ENCODE results near the gene CCDC191.

The CCDC191 gene

GRCh38 chr3:114043205-114043604, 13.1 kb downstream of the CCDC191 start:
- Histone ChIP-seq H3K36me3 (ENCODE audit: insufficient read depth, low read length) (no peaks in the 10 kb centered on the region), H3K9me3 (ENCODE audit: low read length) (no peaks in the 10 kb centered on the region), H3K9me2 (ENCODE audit: low read depth, low read length) (no peaks in the 10 kb centered on the region), H3K4me3 (ENCODE audit: low read depth, low read length, poor library complexity, severe bottlenecking) (no peak overlapping the region), H3K4me2 (ENCODE audit: low read length) (no peak overlapping the region), H3K4me1 (ENCODE audit: insufficient read depth, low read length, severe bottlenecking) (no peaks in the 10 kb centered on the region), H3K27ac (ENCODE audit: low read depth, low read length, poor library complexity, severe bottlenecking) (no peak overlapping the region), H2AFZ (ENCODE audit: low read length) (no peak overlapping the region), H3K9ac (ENCODE audit: low read length) (no peak overlapping the region), H4K20me1 (ENCODE audit: insufficient read depth, low read length) (no peaks in the 10 kb centered on the region), H3F3A (ENCODE audit: insufficient read depth, low read length) (no peaks in the 10 kb centered on the region), H3K27me3 (ENCODE audit: insufficient read depth, low read length) (no peaks in the 10 kb centered on the region), H3K79me2 (ENCODE audit: insufficient read depth, low read length) (no peaks in the 10 kb centered on the region)
- TF ChIP-seq, protein P1, sequence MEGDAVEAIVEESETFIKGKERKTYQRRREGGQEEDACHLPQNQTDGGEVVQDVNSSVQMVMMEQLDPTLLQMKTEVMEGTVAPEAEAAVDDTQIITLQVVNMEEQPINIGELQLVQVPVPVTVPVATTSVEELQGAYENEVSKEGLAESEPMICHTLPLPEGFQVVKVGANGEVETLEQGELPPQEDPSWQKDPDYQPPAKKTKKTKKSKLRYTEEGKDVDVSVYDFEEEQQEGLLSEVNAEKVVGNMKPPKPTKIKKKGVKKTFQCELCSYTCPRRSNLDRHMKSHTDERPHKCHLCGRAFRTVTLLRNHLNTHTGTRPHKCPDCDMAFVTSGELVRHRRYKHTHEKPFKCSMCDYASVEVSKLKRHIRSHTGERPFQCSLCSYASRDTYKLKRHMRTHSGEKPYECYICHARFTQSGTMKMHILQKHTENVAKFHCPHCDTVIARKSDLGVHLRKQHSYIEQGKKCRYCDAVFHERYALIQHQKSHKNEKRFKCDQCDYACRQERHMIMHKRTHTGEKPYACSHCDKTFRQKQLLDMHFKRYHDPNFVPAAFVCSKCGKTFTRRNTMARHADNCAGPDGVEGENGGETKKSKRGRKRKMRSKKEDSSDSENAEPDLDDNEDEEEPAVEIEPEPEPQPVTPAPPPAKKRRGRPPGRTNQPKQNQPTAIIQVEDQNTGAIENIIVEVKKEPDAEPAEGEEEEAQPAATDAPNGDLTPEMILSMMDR (IDR thresholded peaks at IDR 0.05; ENCODE audit: low read length), result peak; percentile 33; the same call in 1 of the 2 replicates
- TF ChIP-seq EZH2 (IDR thresholded peaks at IDR 0.05; ENCODE audit: borderline replicate concordance, low read length), result no peak

GRCh38 chr3:114035896-114036295, 20.4 kb downstream of the CCDC191 start:
- H3K79me2 ChIP-seq (ENCODE audit: insufficient read depth, low read length), result no peaks in the 10 kb centered on the region
- no peaks in the 10 kb centered on the region for H3F3A ChIP-seq (ENCODE audit: insufficient read depth, low read length)
- TF ChIP-seq, protein P1 (IDR thresholded peaks at IDR 0.05; ENCODE audit: low read length), result no peak
- no peak for TF ChIP-seq EZH2 (IDR thresholded peaks at IDR 0.05; ENCODE audit: borderline replicate concordance, low read length)
- H4K20me1 ChIP-seq (ENCODE audit: insufficient read depth, low read length), result no peaks in the 10 kb centered on the region
- H3K4me1 ChIP-seq (ENCODE audit: insufficient read depth, low read length, severe bottlenecking), result no peaks in the 10 kb centered on the region
- H3K9me2 ChIP-seq (ENCODE audit: low read depth, low read length), result no peaks in the 10 kb centered on the region
- H3K4me2 ChIP-seq (ENCODE audit: low read length), result no peak overlapping the region
- H3K9ac ChIP-seq (ENCODE audit: low read length), result no peak overlapping the region
- no peaks in the 10 kb centered on the region for H3K27me3 ChIP-seq (ENCODE audit: insufficient read depth, low read length)
- H2AFZ ChIP-seq (ENCODE audit: low read length), result no peak overlapping the region
- H3K4me3 ChIP-seq (ENCODE audit: low read depth, low read length, poor library complexity, severe bottlenecking), result no peak overlapping the region
- H3K27ac ChIP-seq (ENCODE audit: low read depth, low read length, poor library complexity, severe bottlenecking), result no peak overlapping the region
- no peaks in the 10 kb centered on the region for H3K9me3 ChIP-seq (ENCODE audit: low read length)
- H3K36me3 ChIP-seq (ENCODE audit: insufficient read depth, low read length), result no peaks in the 10 kb centered on the region

DNA sequence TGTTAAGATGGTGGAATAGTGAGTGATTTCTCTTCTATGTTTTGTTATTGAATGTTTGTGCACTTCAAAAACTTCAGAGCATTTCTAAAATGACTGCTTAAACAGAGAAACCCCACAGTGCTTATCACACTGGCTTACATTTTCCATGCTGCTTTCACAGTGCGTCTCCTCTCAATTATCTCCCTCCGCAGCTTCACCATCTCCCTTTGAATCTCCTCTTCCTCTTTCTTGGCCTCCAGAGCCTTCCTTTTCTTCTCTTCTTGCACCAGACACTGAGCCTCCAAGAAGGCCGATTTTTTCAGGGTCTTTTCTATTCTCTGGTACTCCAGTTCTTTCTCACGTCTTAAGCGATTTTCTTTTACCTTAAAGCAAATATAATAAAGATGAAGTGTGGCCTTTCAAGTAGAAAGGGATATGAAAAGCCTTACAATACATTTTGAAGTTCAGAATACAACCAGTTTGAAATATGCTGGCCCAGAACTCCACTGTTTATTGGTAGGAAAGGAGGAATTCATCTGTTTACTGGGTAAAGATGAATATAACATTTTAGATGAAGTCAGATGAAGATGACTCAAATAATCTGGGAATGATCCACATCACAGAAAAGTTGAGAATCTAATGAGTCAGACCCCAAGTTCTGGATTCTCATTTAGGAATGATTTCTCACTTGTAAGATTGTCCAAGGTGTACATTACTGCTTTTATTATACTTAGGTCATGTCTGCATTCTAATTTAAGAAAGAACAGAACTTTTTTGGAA, 21.4 kb downstream of the CCDC191 start:
- Histone ChIP-seq H3K4me2 (ENCODE audit: low read length) (no peak overlapping the region), H3K9me3 (ENCODE audit: low read length) (no peaks in the 10 kb centered on the region), H4K20me1 (ENCODE audit: insufficient read depth, low read length) (no peaks in the 10 kb centered on the region), H3K9ac (ENCODE audit: low read length) (no peak overlapping the region), H3K27ac (ENCODE audit: low read depth, low read length, poor library complexity, severe bottlenecking) (no peak overlapping the region), H3K4me3 (ENCODE audit: low read depth, low read length, poor library complexity, severe bottlenecking) (no peak overlapping the region), H3K36me3 (ENCODE audit: insufficient read depth, low read length) (no peaks in the 10 kb centered on the region), H3F3A (ENCODE audit: insufficient read depth, low read length) (no peaks in the 10 kb centered on the region), H3K27me3 (ENCODE audit: insufficient read depth, low read length) (no peaks in the 10 kb centered on the region), H3K9me2 (ENCODE audit: low read depth, low read length) (no peaks in the 10 kb centered on the region), H2AFZ (ENCODE audit: low read length) (no peak overlapping the region), H3K4me1 (ENCODE audit: insufficient read depth, low read length, severe bottlenecking) (no peaks in the 10 kb centered on the region), H3K79me2 (ENCODE audit: insufficient read depth, low read length) (no peaks in the 10 kb centered on the region)
- no peak for TF ChIP-seq EZH2 (IDR thresholded peaks at IDR 0.05; ENCODE audit: borderline replicate concordance, low read length)
- TF ChIP-seq, protein P1 (IDR thresholded peaks at IDR 0.05; ENCODE audit: low read length), result no peak

All from OCI-LY1 (cell line).